Smooth muscle cell (in vitro differentiated cells): ENCODE measurements around the gene MUC21. TPM values are rescaled to one million over a fixed set of nuclear protein-coding genes. Genes with fewer than 3 reads are reported as not detected.

Experiments used
- DNase-seq: peaks from one replicate; lab custom pipeline; 2025; ENCODE audit not compliant: unreplicated experiment; lab: John Stamatoyannopoulos, UW
- H2AFZ ChIP-seq: fragments of 200-600 bp; sonication (generic); 2 replicates; pipeline ENCODE4 v1.6.0; 2016; ENCODE audit warnings: antibody characterized with exemption, low read depth, mild to moderate bottlenecking
- H3F3A ChIP-seq: fragments of 200-600 bp; sonication (generic); 2 replicates; pipeline ENCODE4 v1.6.0; 2017; ENCODE audit warnings: antibody characterized with exemption, low read depth
- H3K27ac ChIP-seq: fragments of 200-600 bp; sonication (generic); 2 replicates; pipeline ENCODE4 v1.5.1; 2016; ENCODE audit warnings: low read depth, mild to moderate bottlenecking
- H3K27me3 ChIP-seq: fragments of 200-600 bp; sonication (generic); 2 replicates; pipeline ENCODE4 v1.6.1; 2016; ENCODE audit warnings: low read depth, mild to moderate bottlenecking
- H3K36me3 ChIP-seq: fragments of 200-600 bp; sonication (generic); 2 replicates; pipeline ENCODE4 v1.5.1; 2016; ENCODE audit warnings: low read depth
- H3K4me1 ChIP-seq: fragments of 200-600 bp; sonication (generic); 2 replicates; pipeline ENCODE4 v1.5.1; 2016; ENCODE audit warnings: low read depth
- H3K4me2 ChIP-seq: fragments of 200-600 bp; sonication (generic); 2 replicates; pipeline ENCODE4 v1.6.0; 2016; ENCODE audit warnings: mild to moderate bottlenecking
- H3K4me3 ChIP-seq: fragments of 200-600 bp; sonication (generic); 2 replicates; pipeline ENCODE4 v1.5.1; 2016; ENCODE audit warnings: mild to moderate bottlenecking
- H3K79me2 ChIP-seq: fragments of 200-600 bp; sonication (generic); 2 replicates; pipeline ENCODE4 v1.6.0; 2016; ENCODE audit warnings: low read depth, mild to moderate bottlenecking
- H3K9ac ChIP-seq: fragments of 200-600 bp; sonication (generic); 2 replicates; pipeline ENCODE4 v1.6.0; 2016; ENCODE audit warnings: low read depth
- H3K9me3 ChIP-seq: fragments of 200-600 bp; sonication (generic); replicated peaks from 2 replicates; pipeline ENCODE4 v1.5.1; 2016; ENCODE audit warnings: low read depth
- H4K20me1 ChIP-seq: fragments of 200-600 bp; sonication (generic); 2 replicates; pipeline ENCODE4 v1.6.0; 2016; ENCODE audit warnings: low read depth
- CTCF ChIP-seq: fragments of 200-600 bp; sonication (generic); IDR thresholded peaks from 2 replicates; pipeline ENCODE4 v1.5.1; 2017; ENCODE audit warnings: borderline replicate concordance, mild to moderate bottlenecking, antibody characterized with exemption; ENCODE audit not compliant: insufficient read depth, poor library complexity, severe bottlenecking
- WGBS: methylation state at CpG from one replicate; pipeline ENCODE4 v1.1.7; 2016; ENCODE audit warnings: low lambda C conversion rate; 5-methylcytosine and 5-hydroxymethylcytosine counted together
- polyA plus RNA-seq: library from polyadenylated mRNA; unstranded; fragments of >200 nt; fragmentation: Nextera tagmentation; extraction: Ambion mirVana; gene quantifications from 2 replicates; pipeline ENCODE4 v1.2.1, GENCODE V29; 2016
- total RNA-seq: library from RNA; depleted of rRNA; stranded (reverse); fragments of >200 nt; gene quantifications from 2 replicates; pipeline ENCODE4 v1.2.3, GENCODE V29; 2014

MUC21 gene
- total and polyA plus RNA-seq, 2 experiments from 2014 or later, result not detected

- Histone ChIP-seq H3K9me3 (no peaks in the 10 kb centered on the region), H3K4me2 (no peak overlapping the region)
- 49% methylated on average over 4 of the region's 4 CpGs for WGBS
These were observed 8.8 kb upstream of the MUC21 start for GRCh38 chr6:30974490-30975252.

GRCh38 chr6:30979141-30979540, 4.4 kb upstream of the MUC21 start:
- DNase-seq, result no peak
- 60% methylated on average over 1 of the region's 1 CpG for WGBS
- H3F3A ChIP-seq, result peaks cover 11% of the 10 kb centered on the region

More at GRCh38 chr6:30974490-30975252, 8.8 kb upstream of the MUC21 start:
- no peaks in the 10 kb centered on the region for H3K79me2 ChIP-seq
- TF ChIP-seq CTCF, result no peak
- no peaks in the 10 kb centered on the region for H3K27me3 ChIP-seq
- H2AFZ ChIP-seq, result no peak overlapping the region
- no peaks in the 10 kb centered on the region for H3K36me3 ChIP-seq
- no peaks in the 10 kb centered on the region for H4K20me1 ChIP-seq
- no peak overlapping the region for H3K27ac ChIP-seq
- H3K4me3 ChIP-seq, result no peak overlapping the region
- no peaks in the 10 kb centered on the region for H3F3A ChIP-seq
- no peak overlapping the region for H3K9ac ChIP-seq
- DNase-seq, result no peak
- no peaks in the 10 kb centered on the region for H3K4me1 ChIP-seq

GRCh38 chr6:30979690-30980089, 3.8 kb upstream of the MUC21 start:
- peaks cover 11% of the 10 kb centered on the region for H3F3A ChIP-seq
- no peaks in the 10 kb centered on the region for H3K36me3 ChIP-seq
- no peak overlapping the region for H3K4me3 ChIP-seq
- 88% methylated on average over 4 of the region's 4 CpGs for WGBS
- no peak for DNase-seq
- no peak overlapping the region for H2AFZ ChIP-seq
- H3K4me2 ChIP-seq, result no peak overlapping the region
- TF ChIP-seq CTCF, result no peak
- no peaks in the 10 kb centered on the region for H3K27me3 ChIP-seq
- H3K9me3 ChIP-seq, result no peaks in the 10 kb centered on the region
- no peaks in the 10 kb centered on the region for H3K79me2 ChIP-seq
- H3K27ac ChIP-seq, result no peak overlapping the region
- H4K20me1 ChIP-seq, result no peaks in the 10 kb centered on the region
- H3K4me1 ChIP-seq, result peaks cover 8% of the 10 kb centered on the region
- no peak overlapping the region for H3K9ac ChIP-seq

More at GRCh38 chr6:30979141-30979540, 4.4 kb upstream of the MUC21 start:
- no peak overlapping the region for H2AFZ ChIP-seq
- peaks cover 8% of the 10 kb centered on the region for H3K4me1 ChIP-seq
- no peaks in the 10 kb centered on the region for H3K27me3 ChIP-seq
- no peak overlapping the region for H3K9ac ChIP-seq
- H3K4me2 ChIP-seq, result no peak overlapping the region
- H4K20me1 ChIP-seq, result no peaks in the 10 kb centered on the region
- TF ChIP-seq CTCF, result no peak
- H3K9me3 ChIP-seq, result no peaks in the 10 kb centered on the region
- H3K27ac ChIP-seq, result no peak overlapping the region
- H3K36me3 ChIP-seq, result no peaks in the 10 kb centered on the region
- H3K4me3 ChIP-seq, result no peak overlapping the region
- no peaks in the 10 kb centered on the region for H3K79me2 ChIP-seq
